Trophoblast cell (in vitro differentiated cells and primary cell): ENCODE measurements around the gene ACOX3.

ENCODE experiments used
- DNase-seq, 2 donors: peaks; one replicate each; pipeline ENCODE4 v3.0.0-alpha.2; 2016
- H2AFZ ChIP-seq: 2 replicates; pipeline ENCODE4 v1.6.1; 2013; ENCODE audit warnings: low read length, moderate library complexity, mild to moderate bottlenecking; ENCODE audit not compliant: insufficient read depth, poor library complexity
- H2AK5ac ChIP-seq: 2 replicates; pipeline ENCODE4 v1.6.1; 2013; ENCODE audit warnings: mild to moderate bottlenecking, low read length
- H2BK120ac ChIP-seq: 2 replicates; pipeline ENCODE4 v1.6.1; 2013; ENCODE audit warnings: low read length, mild to moderate bottlenecking, moderate library complexity; ENCODE audit not compliant: insufficient read depth, poor library complexity
- H2BK12ac ChIP-seq: 2 replicates; pipeline ENCODE4 v1.6.1; 2013; ENCODE audit warnings: mild to moderate bottlenecking, low read length, moderate library complexity
- H2BK5ac ChIP-seq: 2 replicates; pipeline ENCODE4 v1.6.1; 2013; ENCODE audit warnings: low read length, low read depth, moderate library complexity, mild to moderate bottlenecking; ENCODE audit not compliant: poor library complexity
- H3K14ac ChIP-seq: 2 replicates; pipeline ENCODE4 v1.6.1; 2013; ENCODE audit warnings: mild to moderate bottlenecking, low read length
- H3K18ac ChIP-seq: 2 replicates; pipeline ENCODE4 v1.6.1; 2013; ENCODE audit warnings: mild to moderate bottlenecking, low read length
- H3K23ac ChIP-seq: 2 replicates; pipeline ENCODE4 v1.6.1; 2013; ENCODE audit warnings: low read length
- H3K27ac ChIP-seq: 2 replicates; pipeline ENCODE4 v1.5.1; 2013; ENCODE audit warnings: low read depth, mild to moderate bottlenecking, inconsistent platforms, low read length, moderate library complexity
- H3K27me3 ChIP-seq: 2 replicates; pipeline ENCODE4 v1.6.1; 2013; ENCODE audit warnings: inconsistent platforms, mild to moderate bottlenecking, low read length, moderate library complexity; ENCODE audit not compliant: insufficient read depth
- H3K36me3 ChIP-seq, 2 experiments: 1 replicate in 1 of 2; 2 replicates in 1 of 2; pipeline ENCODE4 v1.6.1; 2013; ENCODE audit warnings: low read length in 2 of 2, mild to moderate bottlenecking in 2 of 2, moderate library complexity in 1 of 2; ENCODE audit not compliant: insufficient read depth in 2 of 2, control insufficient read depth in 1 of 2
- H3K4ac ChIP-seq: 2 replicates; pipeline ENCODE4 v1.6.1; 2013; ENCODE audit warnings: low read depth, mild to moderate bottlenecking, low read length, moderate library complexity
- H3K4me1 ChIP-seq, 2 experiments: 1 replicate in 1 of 2; 2 replicates in 1 of 2; pipeline ENCODE4 v1.6.1; 2013; ENCODE audit warnings: low read length in 2 of 2, mild to moderate bottlenecking in 2 of 2, moderate library complexity in 1 of 2; ENCODE audit not compliant: insufficient read depth in 2 of 2, control insufficient read depth in 1 of 2
- H3K4me2 ChIP-seq: 2 replicates; pipeline ENCODE4 v1.6.1; 2013; ENCODE audit warnings: inconsistent platforms, mild to moderate bottlenecking, low read length, moderate library complexity
- H3K4me3 ChIP-seq: 2 replicates; pipeline ENCODE4 v1.5.1; 2013; ENCODE audit warnings: mild to moderate bottlenecking, low read depth, low read length, inconsistent platforms
- H3K79me1 ChIP-seq: one replicate; pipeline ENCODE4 v1.6.1; 2013; ENCODE audit warnings: low read length
- H3K79me2 ChIP-seq: 2 replicates; pipeline ENCODE4 v1.6.1; 2013; ENCODE audit warnings: low read length, mild to moderate bottlenecking; ENCODE audit not compliant: control insufficient read depth, insufficient read depth, poor library complexity
- H3K9ac ChIP-seq: 2 replicates; pipeline ENCODE4 v1.6.1; 2013; ENCODE audit warnings: mild to moderate bottlenecking, low read length
- H3K9me3 ChIP-seq: 2 replicates; pipeline ENCODE4 v1.6.1; 2013; ENCODE audit warnings: low read depth, mild to moderate bottlenecking, control low read depth, inconsistent platforms, low read length; ENCODE audit not compliant: insufficient read depth
- H4K12ac ChIP-seq: 2 replicates; pipeline ENCODE4 v1.6.1; 2013; ENCODE audit warnings: low read depth, mild to moderate bottlenecking, low read length, moderate library complexity
- H4K8ac ChIP-seq: 2 replicates; pipeline ENCODE4 v1.6.1; 2013; ENCODE audit warnings: low read depth, mild to moderate bottlenecking, low read length, moderate library complexity
- H4K91ac ChIP-seq: one replicate; pipeline ENCODE4 v1.6.1; 2013; ENCODE audit warnings: low read depth, mild to moderate bottlenecking, low read length, moderate library complexity
- WGBS: extraction: QIAGEN DNeasy Blood & Tissue Kit; methylation state at CpG from one replicate; pipeline ENCODE4 v1.1.7; 2013; ENCODE audit warnings: missing lambda C conversion rate; ENCODE audit not compliant: insufficient read length, insufficient coverage; ENCODE audit errors: extremely low coverage; 5-methylcytosine and 5-hydroxymethylcytosine counted together

The ACOX3 gene

GRCh38 chr4:8352368-8353157, 88.0 kb downstream of the ACOX3 start:
- Histone ChIP-seq H2BK12ac (no peak overlapping the region), H2AFZ (no peak overlapping the region), H3K27me3 (no peaks in the 10 kb centered on the region), H3K4me2 (no peak overlapping the region), H3K79me2 (no peaks in the 10 kb centered on the region), H3K27ac (no peak overlapping the region), H3K14ac (no peak overlapping the region), H3K36me3 (no peaks in the 10 kb centered on the region), H3K9me3 (peaks cover 2% of the 10 kb centered on the region), H2AK5ac (no peak overlapping the region), H3K79me1 (no peaks in the 10 kb centered on the region), H4K91ac (no peak overlapping the region), H2BK5ac (no peak overlapping the region), H3K18ac (no peak overlapping the region), H3K23ac (no peak overlapping the region), H2BK120ac (no peak overlapping the region), H4K8ac (no peak overlapping the region), H3K9ac (no peak overlapping the region), H3K4me3 (no peak overlapping the region), H3K4ac (no peak overlapping the region), H3K4me1 (peaks cover 1 to 15% of the 10 kb centered on the region in 2 experiments), H4K12ac (no peak overlapping the region)
- no CpG with 5 or more reads among the region's 20 CpGs for WGBS
- DNase-seq = no peak

- no peaks in the 10 kb centered on the region for H3K79me2 ChIP-seq
Measured at GRCh38 chr4:8351931-8352367, 88.6 kb downstream of the ACOX3 start.

GRCh38 chr4:8350841-8351461, 89.6 kb downstream of the ACOX3 start:
- WGBS = no CpG with 5 or more reads among the region's 19 CpGs
- Histone ChIP-seq H4K12ac (no peak overlapping the region), H3K14ac (no peak overlapping the region)

More at GRCh38 chr4:8351931-8352367, 88.6 kb downstream of the ACOX3 start:
- WGBS = no CpG with 5 or more reads among the region's 8 CpGs
- no peak overlapping the region for H2AFZ ChIP-seq
- no peak overlapping the region for H3K23ac ChIP-seq
- H3K4me2 ChIP-seq = no peak overlapping the region
- no peak overlapping the region for H2AK5ac ChIP-seq
- no peak overlapping the region for H4K91ac ChIP-seq
- no peaks in the 10 kb centered on the region for H3K79me1 ChIP-seq
- no peak overlapping the region for H4K12ac ChIP-seq
- H3K18ac ChIP-seq = no peak overlapping the region
- no peak overlapping the region for H3K4me3 ChIP-seq
- H3K27ac ChIP-seq = no peak overlapping the region
- no peaks in the 10 kb centered on the region for H3K36me3 ChIP-seq
- H2BK120ac ChIP-seq = no peak overlapping the region
- DNase-seq = no peak
- H3K14ac ChIP-seq = no peak overlapping the region
- no peak overlapping the region for H4K8ac ChIP-seq
- H3K9ac ChIP-seq = no peak overlapping the region
- H3K9me3 ChIP-seq = peaks cover 2% of the 10 kb centered on the region
- peaks cover under 1 to 11% of the 10 kb centered on the region in 2 experiments for H3K4me1 ChIP-seq
- no peak overlapping the region for H2BK12ac ChIP-seq
- H2BK5ac ChIP-seq = no peak overlapping the region
- no peak overlapping the region for H3K4ac ChIP-seq
- no peaks in the 10 kb centered on the region for H3K27me3 ChIP-seq

GRCh38 chr4:8350352-8350751, 90.2 kb downstream of the ACOX3 start:
- Histone ChIP-seq H3K27me3 (no peaks in the 10 kb centered on the region), H3K27ac (no peak overlapping the region), H2BK12ac (no peak overlapping the region), H4K91ac (no peak overlapping the region), H3K23ac (no peak overlapping the region), H3K18ac (no peak overlapping the region), H2AK5ac (peak overlapping the region; percentile 35), H2BK120ac (no peak overlapping the region), H3K9me3 (no peaks in the 10 kb centered on the region), H2AFZ (no peak overlapping the region), H3K4me2 (no peak overlapping the region), H4K8ac (no peak overlapping the region), H3K79me2 (no peaks in the 10 kb centered on the region), H3K36me3 (no peaks in the 10 kb centered on the region), H3K4ac (no peak overlapping the region), H2BK5ac (no peak overlapping the region), H3K4me1 (peaks cover 2 to 5% of the 10 kb centered on the region in 2 experiments), H3K9ac (no peak overlapping the region), H3K4me3 (no peak overlapping the region), H4K12ac (no peak overlapping the region), H3K79me1 (no peaks in the 10 kb centered on the region), H3K14ac (no peak overlapping the region)
- DNase-seq = no peak
- WGBS = no CpG with 5 or more reads among the region's 13 CpGs

More at GRCh38 chr4:8350841-8351461, 89.6 kb downstream of the ACOX3 start:
- Histone ChIP-seq H2BK120ac (no peak overlapping the region), H3K79me2 (no peaks in the 10 kb centered on the region), H3K4ac (no peak overlapping the region), H3K36me3 (no peaks in the 10 kb centered on the region), H3K27ac (no peak overlapping the region), H4K8ac (no peak overlapping the region), H3K79me1 (no peaks in the 10 kb centered on the region), H2BK12ac (no peak overlapping the region), H3K4me2 (no peak overlapping the region), H4K91ac (no peak overlapping the region), H3K18ac (no peak overlapping the region), H2BK5ac (no peak overlapping the region), H3K27me3 (no peaks in the 10 kb centered on the region), H3K9ac (no peak overlapping the region), H3K23ac (no peak overlapping the region), H3K9me3 (no peaks in the 10 kb centered on the region), H2AK5ac (peak overlapping the region; percentile 28), H3K4me1 (peaks cover 2 to 7% of the 10 kb centered on the region in 2 experiments), H3K4me3 (no peak overlapping the region), H2AFZ (no peak overlapping the region)
- DNase-seq = no peak
